ENCODE data around the gene PDE1A.

The PDE1A gene

DNA sequence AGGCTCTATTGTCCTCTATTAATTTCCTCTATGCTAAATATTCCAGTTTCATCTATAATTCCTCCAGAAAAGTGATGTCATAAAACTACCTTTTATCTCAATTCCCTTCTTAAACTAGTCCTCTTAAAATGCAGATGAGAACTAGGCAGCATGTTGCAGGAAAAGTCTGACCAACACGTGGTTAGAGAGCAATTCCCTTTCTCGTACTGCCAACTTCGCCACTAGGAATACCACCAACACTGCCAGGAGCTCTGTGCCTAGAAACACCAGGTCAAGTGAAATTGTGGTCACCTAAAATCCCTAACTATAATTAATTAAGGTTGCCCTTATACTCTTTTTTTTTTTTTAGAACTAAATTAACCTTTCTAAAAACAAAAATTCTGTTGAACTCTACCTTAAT lies 313.5 kb downstream of the PDE1A start:
- no peak for DNase-seq

DNA sequence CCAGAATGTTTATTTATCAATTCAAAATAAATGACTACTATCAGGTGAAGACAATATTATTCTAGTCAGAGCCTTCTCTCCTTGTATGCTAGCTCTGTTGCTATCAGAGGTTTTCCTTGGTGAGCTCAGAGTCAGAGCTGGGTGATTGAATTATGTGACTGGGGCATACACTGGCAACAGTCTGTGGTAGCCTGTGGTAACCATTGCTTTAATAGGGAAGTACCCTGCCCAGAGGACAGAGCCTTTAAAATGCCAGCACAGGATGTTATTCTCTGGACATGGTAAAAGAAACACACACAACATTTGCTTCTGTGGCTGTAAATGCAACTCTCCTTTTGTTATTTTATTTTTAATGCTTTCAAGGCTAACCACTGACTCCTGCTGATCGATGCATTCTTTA lies 316.5 kb downstream of the PDE1A start:
- no peak for DNase-seq

DNA sequence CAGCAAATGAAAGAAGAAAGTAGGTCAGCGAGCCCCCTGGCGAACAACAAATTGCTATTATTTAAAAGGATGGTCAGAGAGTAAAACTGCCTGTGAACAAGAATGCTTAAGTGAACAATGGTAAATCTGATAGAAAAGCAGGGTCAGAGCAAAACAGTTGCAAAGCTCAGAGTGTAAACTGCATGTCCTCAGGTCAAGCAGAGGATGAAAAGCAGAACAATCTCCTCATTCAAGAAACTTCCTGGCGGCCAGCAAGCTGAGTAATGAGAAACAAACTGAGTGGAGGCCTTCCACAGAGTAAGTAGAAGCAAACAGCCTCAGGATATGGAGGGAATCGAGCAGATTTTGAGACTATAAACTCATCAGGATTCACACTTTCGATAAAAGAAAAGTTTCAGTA lies 323.3 kb downstream of the PDE1A start:
- DNase-seq: no peak

DNA sequence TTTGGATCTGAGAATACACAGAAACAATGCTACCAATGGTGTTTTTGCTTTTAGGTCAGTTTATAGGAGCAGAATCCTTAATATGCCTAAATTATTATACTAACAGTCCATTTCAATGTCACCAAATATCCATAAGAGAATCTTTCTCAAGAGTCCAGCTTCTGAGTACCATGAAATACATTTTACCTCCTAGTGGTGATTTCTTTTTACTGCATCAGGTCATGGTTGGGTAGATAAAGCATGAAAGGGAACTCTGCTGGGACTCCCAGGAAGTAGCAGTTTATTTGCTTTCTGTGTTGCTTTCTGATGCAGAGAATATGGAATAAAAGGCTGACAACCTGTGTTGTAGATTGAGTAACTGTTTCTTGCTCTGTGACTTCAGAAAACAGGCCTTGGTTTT lies 325.6 kb downstream of the PDE1A start:
- DNase-seq: no peak

DNA sequence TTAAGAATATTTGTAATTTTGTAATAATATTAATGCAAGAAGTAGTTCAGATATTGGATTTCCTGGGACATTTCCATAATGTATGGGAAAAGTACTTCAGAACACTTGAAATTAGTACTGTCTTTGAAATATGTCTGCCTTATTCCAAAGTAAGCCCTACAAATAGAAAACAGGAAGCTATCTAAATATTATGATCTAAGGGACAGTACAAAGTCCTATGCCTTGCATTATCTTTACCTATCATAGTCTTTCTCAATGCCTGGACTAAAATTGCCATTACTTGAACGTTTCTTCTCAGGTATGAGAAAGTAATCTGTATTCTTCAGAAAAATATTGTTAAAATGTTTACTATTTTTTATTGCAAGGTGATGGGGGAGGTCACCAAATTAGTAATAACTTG lies 328.2 kb downstream of the PDE1A start:
- no peak for DNase-seq

DNA sequence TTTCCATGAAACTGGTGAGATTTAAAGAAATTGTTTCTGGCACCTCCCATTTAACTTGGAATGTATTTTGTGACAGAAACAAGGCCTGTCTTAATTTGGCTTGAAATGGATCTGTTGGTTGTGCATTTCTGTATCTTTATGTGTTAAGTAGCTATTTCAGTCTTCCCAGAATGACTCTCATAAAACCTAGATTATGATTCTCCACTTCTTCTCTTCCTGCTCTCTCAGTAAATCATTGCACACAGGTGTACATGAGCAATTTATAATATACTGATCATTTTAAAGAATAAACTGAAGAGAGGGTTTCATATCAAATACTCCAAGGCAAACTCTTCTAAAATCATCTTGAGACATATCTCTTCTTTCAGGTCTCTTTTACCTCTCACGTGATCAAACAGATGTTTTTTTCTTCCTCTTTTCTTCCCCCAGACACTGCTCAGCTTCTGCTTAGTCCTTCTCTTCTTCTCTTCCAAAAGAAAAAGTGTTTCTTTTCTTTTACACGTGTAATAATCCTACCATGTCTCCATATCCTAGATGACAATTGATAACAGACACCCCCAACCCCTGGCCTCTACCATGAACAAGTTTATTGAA lies 329.2 kb downstream of the PDE1A start:
- peak; percentile 12 for DNase-seq

DNA sequence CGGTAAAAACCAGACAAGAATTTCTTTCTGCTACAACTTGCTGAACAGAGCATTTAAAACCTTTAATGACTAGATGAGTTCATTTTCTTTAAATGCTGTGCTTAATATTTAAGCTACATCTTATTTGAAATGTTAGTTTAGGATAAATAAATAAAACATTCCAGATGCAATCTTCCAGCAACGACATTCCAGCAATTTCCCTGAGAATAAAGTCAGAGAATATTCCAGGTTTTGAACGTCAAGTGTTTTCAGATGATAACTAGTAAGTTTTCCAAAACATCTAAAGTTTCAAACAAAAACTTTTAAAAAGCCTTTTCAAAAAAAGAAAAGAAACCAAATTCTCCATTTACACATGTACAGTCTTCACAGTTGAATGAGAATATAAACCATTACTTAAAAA lies 336.4 kb downstream of the PDE1A start:
- DNase-seq: no peak

All from KG1 (cell line).